NK-92 treated with Interleukin-12 subunit alpha and Interleukin-12 subunit beta, amount 100 ng/mL, for 24 hours (cell line): ENCODE results near the gene PAMR1.

ENCODE experiments used
- DNase-seq: peaks from one replicate; lab custom pipeline; 2025; lab: John Stamatoyannopoulos, UW

Gene PAMR1

GRCh38 chr11:35454362-35454761, 71.1 kb downstream of the PAMR1 start:
- no peak for DNase-seq

- no peak for DNase-seq
Measured at GRCh38 chr11:35436581-35437250, 88.7 kb downstream of the PAMR1 start.

- DNase-seq: no peak
Measured at GRCh38 chr11:35433588-35433987, 91.8 kb downstream of the PAMR1 start.

- no peak for DNase-seq
Measured at GRCh38 chr11:35432464-35432863, 93.0 kb downstream of the PAMR1 start.

GRCh38 chr11:35427071-35427470, 98.3 kb downstream of the PAMR1 start:
- DNase-seq: no peak

- DNase-seq: no peak
Measured at GRCh38 chr11:35426351-35426750, 99.1 kb downstream of the PAMR1 start.

GRCh38 chr11:35425603-35426212, 99.7 kb downstream of the PAMR1 start:
- no peak for DNase-seq

DNA sequence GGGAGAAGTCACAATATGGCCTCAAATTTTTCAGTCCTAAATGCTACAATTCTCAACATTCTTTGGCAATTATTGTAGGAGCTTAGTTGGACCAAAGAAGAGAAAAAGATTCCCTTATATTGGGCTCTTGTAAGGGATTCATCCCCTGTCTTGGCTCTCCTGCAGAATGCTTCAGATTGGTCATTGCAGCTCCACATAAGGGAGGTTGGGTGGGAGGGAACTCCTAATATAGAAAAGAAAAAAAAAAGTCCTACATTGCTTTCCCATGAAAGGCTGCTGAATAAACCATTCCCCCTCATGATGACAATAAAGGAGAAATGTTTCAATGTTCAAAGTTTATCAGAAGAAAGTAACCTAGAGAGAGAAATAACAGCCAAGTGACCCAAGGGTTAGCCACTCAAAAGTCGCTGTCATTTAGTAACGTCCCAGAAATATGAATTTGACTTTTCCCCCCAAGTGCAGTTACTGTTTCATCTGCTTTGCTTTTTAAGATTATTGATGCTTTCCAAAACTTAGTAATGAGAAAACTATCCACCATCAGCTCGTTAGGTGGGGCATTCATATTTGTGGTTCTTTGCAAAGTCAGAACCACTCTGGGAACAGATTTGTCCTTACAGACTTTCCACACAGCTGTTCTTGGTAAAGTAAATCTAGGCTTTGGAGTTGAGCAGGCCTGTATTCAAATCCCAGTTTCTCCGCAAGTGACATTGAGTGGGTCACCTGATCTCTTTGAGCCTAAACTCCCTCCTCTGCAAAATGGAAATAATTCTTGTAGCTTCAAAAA, 101.1 kb downstream of the PAMR1 start:
- DNase-seq: no peak

DNA sequence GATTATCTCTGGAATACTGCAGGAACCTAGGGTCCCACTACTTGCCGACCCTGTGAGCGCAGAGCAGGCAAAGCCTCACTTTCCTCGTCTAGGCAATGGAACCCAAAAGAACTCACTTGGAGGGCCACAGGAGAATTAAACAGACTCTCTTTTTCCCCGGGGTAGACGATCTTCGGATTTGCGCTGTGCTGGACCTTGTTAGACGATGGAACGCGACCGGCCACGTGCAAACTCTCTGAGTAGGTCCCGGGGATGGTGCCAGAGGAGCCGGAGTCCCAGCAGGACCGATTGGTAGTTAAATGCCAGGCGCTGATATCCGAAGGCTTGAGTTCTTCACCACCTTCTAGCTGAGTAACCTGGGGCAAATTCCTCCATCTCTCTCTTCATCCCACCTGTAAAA, 105.0 kb downstream of the PAMR1 start:
- DNase-seq: no peak

DNA sequence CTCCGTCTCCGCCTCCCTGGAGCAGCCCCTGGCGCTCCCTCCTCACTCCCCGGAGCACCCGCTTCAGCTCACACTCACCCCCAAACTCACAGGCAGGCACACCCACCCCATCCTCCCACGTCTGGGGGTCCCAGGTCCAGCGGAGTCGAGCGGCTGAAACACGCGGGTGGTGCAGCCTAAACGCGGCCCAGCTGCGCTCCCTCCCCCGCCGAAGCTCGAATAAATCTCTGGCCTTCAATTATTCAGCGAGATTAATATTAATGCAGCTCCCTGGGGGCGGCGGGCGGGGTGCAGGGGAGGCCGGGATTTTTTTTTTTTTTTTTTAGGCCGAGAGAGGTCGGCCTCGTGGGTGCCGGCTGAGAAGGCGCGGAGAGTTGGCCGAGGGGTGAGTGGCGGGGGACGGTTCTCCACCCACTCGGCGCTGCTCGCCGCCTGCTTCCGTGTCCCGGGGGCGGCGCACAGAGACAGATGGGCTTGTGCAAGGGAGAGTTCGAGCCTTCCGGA, 105.5 kb downstream of the PAMR1 start:
- no peak for DNase-seq

- no peak for DNase-seq
Measured at GRCh38 chr11:35419184-35419829, 106.1 kb downstream of the PAMR1 start, which contains the start of gene SLC1A2. Gene SLC1A2, minus strand, starts transcription at chr11:35419558. Its CDS starts 592 bp downstream, at chr11:35418966.

- no peak for DNase-seq
Measured at GRCh38 chr11:35418282-35419183, 106.9 kb downstream of the PAMR1 start.

DNA sequence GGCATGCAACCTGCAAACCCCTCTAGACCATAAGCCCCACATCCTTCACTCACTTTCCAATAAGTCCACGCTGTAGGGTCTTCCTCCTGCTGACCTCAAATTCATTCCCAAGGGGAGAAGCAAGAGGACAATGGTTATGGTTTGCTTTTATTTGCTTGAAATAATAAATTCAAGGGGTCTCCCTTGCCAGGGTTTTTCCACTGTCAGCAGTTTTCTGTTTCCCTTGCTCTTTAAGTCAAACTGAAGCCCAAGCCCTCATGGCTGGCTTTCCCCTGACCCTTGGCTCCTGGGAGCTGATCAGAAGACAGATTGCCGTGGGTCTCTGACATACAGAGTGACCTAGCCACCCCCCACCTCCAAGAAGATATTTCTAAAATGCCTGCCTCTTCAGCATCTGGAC, 109.9 kb downstream of the PAMR1 start:
- DNase-seq: no peak

- no peak for DNase-seq
Measured at GRCh38 chr11:35414776-35415175, 110.6 kb downstream of the PAMR1 start.

- no peak for DNase-seq
Measured at GRCh38 chr11:35414311-35414710, 111.1 kb downstream of the PAMR1 start.

DNA sequence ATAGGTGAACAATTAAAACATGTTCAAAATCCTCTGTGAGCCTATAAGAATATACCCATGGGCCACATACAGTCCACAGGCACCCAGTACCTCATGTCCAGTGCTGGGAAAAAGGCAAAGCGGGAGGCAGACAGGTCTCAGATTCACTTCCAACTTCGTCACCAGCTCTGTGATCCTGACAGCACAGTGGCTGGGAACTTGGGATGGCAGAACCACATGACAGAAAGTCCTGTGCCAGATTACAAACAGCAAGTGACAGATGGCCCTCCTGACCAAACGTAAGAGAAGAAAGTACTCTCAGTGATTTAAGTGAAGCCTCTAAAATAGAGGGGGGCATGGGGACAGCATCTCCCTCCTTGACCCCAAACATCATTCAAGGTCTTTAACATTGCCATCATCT, 111.8 kb downstream of the PAMR1 start:
- no peak for DNase-seq

GRCh38 chr11:35412285-35412684, 113.1 kb downstream of the PAMR1 start:
- DNase-seq: no peak

DNA sequence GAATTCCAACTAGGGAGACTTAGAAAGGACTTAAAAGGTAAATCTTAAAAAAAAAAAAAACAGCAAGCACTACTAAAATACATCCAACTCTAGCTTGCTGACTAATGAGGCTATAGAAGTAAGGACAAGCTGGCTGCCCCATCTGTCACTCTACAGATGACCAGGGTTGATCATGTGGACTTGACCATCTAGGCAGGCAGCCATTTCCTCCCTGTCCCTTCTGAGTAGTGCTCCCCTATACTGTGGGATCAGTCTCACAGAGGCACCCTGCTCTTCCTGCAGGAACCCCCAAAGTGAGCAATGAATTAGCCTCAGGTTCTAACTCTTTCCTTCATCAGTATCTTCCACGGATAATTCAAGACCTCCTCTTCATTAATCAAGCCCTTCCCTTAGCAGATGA, 118.4 kb downstream of the PAMR1 start:
- DNase-seq: no peak

DNA sequence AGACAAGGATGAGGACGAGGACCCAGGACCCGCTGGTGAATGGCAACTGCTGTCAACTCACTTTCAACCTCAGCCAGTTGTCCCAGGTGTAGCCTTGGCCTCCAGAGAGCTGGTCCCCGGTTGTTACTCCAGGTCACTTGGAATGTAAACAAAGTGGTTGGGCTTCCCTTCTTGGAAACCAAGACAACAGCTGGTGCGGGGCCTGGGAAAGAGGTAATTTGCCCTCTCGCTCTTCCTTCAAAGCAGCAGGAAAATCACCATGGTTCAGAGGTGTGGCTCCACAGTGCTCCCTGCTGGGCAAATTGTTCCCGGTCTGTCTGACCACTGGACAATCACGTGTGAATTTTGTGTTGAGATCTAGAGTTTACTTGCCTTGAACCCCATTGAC, 121.0 kb downstream of the PAMR1 start:
- no peak for DNase-seq

- no peak for DNase-seq
Measured at GRCh38 chr11:35403765-35404387, 121.5 kb downstream of the PAMR1 start.
